GM04504 (cell line): ENCODE data around the gene HDAC4.

Experiments
- DNase-seq: peaks from one replicate; pipeline ENCODE4 v3.0.0-alpha.2; 2012; ENCODE audit warnings: low read depth

Gene HDAC4

DNA sequence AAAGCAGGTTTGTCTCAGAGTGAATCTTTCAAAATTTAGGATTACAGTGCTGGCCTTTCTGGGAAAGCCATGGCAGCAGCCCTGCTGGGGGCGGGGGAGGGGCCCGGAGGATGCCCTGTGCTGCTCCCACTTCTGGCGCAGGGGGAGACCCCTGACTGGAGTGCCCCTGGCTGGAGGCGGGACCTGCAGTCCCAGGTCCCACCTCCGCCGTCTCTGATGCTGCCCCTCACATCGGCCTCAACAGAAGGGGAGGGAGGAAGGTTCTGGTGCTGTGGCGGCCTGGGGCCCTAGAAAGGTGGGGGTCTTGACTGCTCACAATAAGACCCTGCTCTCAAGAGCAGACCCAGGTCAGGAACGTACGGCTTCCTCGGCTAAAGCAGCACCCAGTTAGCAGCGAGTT lies 336.6 kb downstream of the HDAC4 start:
- no peak for DNase-seq

DNA sequence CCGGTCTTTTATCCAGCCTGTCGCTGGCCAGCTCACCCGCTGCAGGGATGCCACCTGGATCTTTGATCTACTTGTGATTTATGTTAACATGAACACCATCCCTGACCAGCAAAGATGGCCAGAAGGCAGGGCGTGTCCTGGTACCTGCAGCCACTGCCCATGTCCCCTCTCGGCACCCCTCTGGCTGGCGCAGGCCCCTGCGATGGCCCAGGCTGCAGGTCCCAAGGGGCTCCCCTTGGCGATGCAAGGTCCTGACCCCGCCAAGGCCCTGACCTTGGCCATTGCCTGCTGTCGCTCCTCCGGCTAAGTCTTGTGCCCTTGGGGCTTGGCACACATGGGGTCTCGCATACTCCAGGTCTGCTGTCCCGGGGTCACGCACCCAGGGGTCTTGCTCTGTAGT lies 338.1 kb downstream of the HDAC4 start:
- no peak for DNase-seq

DNA sequence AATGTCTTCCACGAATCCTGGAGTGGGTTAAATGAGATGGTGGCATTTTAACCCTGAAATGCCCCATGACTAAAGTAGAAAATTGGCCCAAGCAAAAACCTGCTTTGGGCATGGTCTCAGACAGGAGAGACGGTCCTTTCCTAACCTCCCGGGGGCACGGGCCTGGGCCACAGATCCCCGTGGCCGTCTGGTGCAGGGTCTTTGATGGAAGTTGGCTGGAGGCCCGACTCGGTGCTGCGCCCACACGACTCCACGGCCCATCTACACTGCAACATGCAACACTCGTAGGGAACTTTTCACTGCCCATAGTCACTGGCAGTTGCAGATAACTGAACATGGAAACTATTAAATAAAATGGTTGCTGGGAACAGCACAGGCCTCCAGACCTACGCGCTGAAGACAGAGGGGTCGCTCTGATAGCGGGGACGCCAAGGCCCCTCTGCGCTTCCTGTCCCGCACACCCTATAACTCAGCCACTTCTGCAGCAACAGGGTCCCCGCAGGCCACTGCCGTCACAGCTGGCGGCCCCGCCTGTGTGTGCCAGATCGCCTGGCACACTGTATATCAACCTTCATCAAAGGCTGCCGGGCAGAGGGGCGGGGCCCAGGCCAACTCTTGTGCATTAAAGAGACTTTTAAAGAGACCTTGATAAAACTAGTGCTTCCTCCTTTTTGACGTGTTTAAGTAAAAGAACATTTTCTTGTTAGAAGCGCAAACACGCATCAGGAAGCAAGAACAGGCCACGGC lies 338.8 kb downstream of the HDAC4 start:
- DNase-seq: no peak

DNA sequence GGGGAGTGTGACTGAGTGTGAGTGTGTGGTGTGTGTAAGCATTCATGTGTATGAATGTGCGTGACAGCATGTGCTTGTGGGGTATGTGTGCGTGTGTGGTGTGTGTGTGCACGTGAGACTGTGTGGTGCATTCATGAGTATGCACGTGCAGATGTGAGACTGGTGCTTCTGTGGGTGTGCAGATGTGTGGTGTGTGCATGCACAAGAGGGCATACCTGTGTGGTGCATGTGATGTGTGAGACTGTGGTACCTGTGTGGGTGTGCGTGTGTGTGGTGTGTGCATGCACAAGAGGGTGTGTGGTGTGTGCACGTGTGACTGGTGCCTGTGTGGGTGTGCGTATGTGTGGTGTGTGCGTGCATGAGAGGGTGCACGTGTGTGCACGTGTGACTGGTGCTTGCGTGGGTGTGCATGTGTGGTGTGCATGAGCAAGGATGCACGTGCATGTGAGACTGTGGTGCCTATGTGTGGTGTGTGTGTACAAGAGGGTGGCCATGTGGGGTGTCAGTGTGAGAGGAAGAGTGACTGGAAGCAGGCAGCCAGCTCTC lies 339.6 kb downstream of the HDAC4 start:
- DNase-seq: no peak

DNA sequence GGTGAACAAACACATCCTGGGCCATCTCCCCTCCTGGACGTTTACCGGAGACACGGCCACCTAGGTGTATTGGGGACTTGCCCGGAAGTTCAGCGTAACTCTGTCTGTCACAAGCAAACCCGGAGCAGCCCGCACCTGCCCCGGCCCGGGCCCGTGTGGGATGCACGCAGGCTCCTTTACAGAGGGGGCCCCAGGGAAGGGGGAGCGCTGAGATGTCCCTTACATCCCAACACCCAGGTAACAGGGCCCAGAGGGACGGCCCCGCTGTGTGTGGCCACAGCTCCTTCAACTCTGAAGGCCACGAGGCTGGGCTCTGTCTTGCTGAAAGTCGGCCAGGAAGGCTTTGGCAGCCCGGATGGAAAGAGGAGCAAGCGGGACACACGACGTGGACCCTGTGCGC lies 340.1 kb downstream of the HDAC4 start:
- no peak for DNase-seq

DNA sequence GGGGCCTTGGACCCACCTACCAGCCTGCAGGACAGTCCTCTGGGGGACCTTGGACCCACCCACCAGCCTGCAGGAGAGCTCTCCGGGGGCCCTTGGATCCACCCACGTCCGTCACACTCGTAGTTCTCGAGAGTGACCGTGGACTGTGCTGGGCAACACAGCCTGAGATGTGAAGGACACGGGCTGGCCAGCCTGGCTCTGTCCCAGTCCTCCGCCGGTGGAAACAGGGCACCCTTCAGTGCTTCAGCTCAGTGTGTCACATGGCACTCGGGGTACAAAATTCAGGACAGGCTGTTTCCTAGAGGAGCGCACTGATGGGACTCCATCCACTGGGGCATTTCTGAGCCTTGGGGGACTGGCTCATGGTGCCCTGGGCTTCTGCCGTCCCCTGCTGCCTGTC lies 341.0 kb downstream of the HDAC4 start:
- DNase-seq: no peak

DNA sequence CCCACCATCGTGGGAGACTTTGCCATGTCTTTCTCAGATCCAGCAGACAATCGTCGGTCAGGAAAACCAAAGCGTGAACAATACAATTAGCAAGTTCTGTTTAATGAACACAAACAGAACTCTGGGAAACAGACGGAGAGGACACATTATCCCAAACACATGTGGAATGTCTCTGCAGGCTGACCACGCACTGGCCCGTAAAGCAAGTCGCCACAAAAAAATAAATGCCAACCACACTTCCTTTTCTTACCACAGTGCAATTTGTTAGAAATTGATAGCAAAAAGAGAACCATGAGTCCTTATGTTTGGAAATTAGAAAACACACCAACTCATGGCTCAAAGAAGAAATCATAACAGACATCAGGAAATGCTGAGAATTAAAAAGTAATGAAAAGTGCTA lies 342.1 kb downstream of the HDAC4 start:
- no peak for DNase-seq

DNA sequence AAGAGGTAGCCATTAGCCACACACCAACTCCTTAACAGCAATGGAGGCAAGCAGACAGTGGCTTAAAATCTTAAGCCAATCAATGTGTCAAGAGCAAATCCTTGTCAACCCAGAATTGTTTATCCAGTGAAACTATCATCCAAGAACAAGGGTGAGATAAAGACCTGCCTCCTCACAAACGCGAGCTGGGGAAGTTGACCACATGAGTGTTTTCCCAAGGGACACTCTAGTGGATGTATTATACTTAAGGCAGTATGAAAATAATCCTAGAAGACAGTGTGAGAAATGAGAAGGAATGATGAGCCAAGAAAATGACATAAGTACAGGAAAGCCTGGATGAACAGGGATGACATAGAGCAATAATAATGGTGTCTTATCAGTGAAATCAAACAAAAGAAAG lies 343.3 kb downstream of the HDAC4 start:
- no peak for DNase-seq

DNA sequence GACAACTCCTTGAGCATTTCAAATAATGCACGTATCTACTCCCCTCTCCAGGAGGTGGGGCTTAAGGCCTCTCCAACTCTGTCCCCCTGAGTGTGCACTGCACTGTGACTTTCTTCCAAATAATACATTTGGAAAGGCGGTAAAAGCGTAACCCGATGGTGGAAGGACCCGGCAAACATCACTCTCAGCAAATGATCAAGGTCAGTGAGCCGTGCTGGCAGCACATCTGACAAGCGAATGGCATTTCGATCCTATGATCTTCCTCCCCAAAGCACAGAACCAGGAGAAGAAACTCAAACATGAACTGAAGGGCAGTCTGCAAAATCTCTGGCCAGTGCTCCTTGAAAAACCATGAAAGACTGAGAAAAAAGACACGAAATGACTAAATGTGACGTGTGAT lies 344.2 kb downstream of the HDAC4 start:
- no peak for DNase-seq

DNA sequence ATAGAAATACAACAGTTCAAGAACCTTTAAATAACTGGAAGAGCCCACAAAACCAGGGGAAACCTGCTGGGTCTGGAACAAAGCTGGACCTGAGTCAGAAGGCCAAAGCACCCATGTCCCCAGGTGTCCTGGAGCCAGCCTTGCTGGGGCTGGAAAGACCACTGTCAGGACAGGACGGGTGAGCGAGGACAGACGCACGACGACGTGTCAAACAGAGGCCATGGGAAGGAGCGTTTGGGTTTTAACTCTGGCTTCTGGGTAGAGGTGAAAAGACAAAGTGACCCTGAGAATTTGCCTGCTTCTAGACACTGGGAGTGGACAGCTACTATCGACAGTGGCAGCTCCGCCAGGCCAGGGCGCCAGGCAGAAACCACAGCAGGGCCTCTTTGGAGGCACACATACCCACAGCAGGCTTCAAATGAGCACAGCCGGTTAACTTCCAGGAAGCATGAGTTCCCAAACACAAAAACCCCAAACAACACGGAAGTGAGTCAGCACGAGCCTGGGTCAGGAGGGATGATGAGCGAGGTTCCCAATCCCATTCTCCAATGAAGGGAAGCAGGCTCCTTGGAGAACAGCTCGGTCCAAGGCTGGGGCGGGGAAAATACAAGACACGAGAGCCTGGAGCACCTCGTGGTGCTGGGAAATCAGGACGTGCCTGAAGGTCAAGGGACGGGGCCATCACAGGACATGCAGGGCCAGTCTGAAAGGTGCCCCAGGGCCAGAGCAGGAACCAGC lies 344.9 kb downstream of the HDAC4 start:
- DNase-seq: no peak

DNA sequence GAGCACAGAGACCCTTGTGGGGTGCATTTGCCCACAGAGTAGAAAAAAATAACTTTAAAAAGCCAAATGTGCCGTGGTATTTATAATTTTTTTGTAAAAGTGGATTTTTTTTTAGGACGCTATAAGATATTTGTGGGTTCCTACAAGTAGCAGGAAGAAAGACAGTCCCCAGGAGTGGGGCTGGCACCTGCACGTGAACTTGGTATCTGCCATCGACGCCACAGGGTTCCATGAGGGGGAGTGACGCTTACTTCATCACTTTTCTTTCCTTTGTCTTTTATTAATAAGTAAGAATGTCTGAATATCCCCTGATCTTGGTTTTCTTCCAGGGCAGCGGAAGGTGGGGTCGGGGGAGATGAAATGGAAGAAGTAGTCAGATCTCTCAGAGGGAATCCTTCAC lies 345.9 kb downstream of the HDAC4 start:
- no peak for DNase-seq

DNA sequence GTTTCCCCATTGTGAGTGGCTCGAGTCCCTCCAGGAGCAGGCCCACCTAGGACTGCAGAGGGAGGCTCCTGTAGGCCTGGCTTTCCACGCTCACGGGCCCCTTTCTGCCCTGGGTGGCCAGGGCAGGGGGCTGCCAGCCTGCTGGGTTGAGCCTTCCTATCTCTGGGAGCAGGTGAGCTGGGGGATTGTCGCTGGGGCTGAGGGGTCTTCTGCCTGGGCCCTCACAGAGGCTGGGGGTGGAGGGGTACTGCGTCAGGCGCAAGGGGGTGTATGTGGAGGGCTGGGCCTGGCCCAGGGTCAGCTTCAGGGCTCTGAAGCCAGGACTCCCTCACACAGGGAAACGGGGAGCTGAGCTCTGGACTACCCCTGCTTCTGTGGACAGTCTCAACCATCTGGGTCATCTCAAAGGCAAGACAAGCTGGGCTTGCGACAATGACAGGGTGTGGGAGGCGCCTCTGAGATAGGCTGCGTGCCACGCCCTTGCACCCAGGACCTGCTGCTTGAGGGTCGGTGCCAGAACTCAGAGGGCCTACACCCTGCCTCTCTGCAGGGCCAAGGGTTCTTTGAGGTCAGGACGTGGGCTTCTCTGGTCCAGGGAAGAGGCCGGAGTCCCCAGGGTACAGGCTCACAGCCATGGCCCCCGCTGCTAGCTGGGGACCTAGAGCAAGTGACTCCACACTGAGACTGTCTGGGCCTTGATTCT lies 346.9 kb downstream of the HDAC4 start:
- no peak for DNase-seq

DNA sequence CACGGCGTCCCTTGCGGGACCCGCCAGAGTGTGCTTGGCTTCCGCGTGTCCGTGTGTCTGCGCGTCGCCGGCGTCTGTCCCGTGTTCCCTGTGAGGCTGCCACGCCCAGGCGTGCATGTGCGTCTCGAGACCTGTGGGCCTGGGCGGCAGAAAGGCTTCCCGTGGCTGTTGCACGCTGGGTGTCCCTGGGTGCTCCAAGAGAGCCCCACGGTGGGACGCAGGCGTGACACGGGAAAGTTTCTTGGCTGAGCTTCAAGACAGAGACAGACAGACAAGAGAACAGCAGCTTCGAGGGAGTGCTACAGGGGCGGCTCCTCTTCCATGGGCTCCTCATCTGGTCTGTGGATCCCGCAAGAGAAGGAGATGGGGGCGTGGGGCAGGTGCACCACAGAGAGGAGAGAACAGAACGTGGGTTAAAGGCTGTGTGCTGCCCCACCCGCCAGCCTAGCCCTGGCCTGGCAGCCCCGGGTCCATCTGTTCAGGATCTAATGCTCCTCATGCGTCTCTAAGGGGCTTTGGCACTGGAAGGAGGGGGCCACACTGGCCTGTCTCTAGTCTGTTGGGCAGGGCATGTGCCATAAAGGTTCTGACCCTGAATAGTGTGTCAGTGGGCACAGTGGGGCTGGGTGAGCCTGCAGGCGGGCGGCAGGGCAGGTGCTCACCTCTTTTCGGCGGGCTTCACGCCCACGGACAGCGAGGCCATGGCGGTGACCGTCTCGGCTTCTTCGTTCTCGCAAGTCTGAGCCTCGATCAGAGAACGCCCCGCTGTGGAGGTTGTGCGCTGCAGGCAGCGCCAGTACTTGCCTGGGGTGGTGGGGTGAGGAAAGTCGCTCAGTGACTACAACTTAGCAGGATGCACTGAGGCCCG lies 347.8 kb downstream of the HDAC4 start:
- no peak for DNase-seq

DNA sequence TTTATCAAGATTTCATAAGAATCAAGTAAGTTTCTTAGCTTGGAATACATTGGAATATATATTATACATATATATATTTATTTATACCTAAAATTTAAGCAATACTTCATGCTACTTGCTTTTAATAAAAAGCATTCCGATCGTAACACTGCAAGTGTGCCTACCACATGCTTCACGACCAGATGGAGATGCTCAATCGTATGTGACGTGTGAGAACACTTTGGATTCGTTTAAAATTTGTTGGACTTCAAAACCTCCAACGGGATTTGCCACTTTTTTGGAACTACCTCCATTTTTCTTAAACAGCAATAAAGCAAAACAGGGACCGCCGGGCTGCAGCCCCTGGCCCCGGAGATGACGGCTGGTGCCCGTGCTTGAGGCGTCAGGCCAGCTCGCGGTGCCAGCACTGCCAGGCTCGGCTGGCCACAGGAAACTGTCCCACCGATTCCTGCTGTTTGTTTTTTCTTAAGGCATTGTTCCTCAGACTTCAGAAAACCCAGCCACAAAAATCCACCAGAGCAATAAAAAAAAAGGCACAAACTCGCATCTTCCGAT lies 348.9 kb downstream of the HDAC4 start:
- DNase-seq: no peak

DNA sequence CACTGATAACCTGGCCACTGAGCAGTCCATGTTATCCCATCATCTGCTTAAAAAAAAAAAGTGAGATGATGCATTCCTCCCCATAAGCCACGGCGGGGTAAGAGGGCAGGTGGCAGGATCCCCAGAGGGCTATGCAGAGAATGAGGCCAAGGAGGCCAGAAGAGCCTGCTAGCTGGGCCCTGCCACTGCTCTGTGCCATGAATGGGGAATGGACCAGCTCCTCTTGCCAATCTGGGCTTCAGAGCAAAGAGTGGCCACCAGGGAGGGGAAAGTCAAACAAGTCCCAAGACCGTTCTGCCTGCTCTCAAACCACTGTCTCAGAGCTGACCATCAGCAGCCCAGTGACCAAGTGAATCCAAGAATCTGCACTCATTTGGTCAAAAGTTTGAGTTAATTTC lies 350.6 kb downstream of the HDAC4 start:
- no peak for DNase-seq

DNA sequence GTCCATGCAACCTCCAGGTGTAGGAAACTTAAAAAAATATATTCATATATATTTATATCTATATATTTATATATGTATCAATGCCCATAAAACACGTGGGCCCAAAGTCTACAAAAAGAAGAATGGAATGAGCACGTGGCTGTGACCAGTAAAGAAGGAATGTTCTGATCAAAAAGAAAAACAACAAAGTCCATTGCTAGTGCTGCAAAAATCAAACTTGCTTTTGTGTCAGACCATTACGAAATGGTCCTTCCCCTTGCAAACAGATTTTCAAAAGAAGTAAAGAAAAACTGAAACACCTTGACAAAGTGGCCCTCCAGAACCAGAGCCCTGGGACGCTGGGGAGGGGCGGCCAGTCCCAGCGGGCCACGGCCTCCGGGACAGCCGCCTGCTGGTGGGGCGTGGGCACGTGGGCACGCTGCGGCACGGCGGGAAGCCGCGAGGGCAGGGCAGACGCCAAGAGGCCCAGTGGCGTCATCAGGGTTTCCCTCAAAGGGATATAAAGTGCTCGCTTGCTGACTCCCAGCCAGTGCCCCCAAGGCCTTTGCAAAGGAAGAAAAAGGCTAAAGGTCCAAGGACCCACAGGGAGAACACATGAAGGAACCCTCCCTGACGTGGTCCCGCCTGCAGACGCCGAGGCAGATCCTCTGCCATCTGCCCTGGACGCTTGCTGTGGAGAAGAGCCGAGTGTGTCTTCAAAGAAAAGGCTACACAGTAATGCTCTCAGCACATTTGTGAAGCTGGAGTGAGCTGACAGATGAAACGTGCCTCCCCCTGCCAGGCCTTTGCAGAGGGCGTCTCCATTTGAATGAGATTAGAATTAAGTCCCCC lies 351.2 kb downstream of the HDAC4 start:
- no peak for DNase-seq

DNA sequence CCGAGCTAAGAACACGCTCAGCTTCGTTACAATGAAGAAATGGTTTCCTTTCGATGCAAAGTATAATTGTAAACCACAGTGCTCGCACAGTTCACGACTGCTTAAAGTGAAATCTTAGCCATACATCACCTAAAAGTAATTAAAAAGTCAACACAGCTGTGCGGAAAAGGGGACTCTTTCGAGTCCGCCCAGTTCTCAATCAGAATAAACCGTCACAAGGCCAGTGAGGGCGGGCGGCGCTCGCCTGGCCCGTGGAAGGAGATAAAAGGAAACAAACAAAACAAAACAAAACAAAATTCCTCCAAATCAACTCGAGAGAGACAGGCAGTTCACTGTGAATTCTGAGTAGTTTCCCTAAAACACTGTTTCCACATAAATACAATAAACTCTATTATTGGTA lies 352.1 kb downstream of the HDAC4 start:
- no peak for DNase-seq

DNA sequence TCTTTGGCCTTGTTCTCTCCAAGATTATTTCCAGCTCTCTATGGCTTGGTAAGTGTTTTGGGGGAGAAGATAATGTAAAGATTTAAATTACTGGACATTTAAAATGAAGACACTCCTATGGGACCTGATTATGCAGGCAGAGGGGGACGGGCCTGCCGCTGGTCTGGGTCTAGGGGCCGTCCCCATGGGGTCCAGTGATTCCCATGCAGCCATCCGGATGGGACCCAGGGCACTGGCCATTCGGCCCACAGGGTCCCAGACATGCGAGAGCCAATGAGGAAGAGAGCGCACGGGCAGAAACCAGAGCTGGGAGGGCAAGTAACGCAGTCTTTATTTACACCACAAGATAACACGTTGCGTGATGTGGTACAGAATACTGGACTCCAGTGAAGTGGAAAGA lies 353.0 kb downstream of the HDAC4 start:
- DNase-seq: no peak

DNA sequence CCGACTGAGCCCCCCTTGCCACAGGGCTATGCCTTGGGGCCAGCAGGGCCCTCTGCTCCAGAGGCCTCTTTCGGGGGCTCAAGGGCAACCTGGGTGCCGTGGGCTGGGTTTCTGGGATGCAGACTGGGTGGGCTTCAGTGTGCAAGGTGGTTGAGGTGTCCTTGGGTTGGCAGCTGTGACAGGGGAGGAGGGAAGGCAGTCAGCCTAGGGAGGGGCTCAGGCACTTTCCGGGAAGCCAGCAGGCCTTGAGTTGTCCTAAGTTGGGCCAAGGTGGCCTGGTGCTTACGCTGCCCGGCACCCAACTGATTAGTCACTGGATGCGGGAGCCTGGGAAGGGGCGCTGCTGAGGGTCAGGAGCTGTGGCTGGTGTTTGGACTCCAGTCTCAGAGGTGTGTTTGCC lies 353.4 kb downstream of the HDAC4 start:
- DNase-seq: no peak

DNA sequence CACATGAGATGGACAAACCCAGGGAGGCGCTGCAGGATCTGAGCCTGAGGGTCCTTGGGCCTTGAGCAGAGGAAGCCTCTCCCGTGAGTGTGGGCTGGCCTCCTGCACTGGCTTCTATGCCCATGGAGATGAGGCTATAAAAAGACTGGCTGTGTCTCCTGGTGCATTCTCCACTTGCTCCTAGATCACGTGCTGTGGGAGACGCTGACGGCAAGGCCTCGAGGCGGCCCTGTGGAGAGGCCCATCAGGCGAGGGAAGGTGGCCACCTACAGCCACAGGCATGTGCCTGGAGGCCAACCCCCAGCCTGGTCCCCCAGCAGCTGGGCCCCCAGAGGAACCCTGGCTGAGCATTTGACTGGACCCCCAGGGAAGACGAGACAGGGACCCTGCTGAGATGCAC lies 354.0 kb downstream of the HDAC4 start:
- DNase-seq: no peak

DNA sequence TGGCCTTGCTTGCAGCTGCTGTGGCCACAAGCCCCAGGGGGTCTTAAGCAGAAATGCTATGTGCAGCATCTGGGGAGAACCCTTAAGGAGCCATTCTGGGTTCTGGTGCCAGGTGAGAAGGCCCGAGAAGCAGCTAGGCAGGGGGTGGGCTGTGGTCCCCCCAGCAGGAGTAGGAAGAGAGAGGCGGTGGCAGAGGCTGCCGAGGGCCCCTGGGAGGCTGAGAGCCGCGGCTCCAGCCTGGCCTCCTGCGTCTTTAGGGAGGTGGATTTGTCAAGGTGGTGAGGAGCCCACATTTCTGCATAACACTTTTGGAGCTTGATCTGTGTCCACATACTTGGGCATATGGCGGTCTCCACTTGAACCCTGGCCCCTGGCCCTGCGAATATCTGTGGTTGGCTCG lies 356.5 kb downstream of the HDAC4 start:
- DNase-seq: no peak
